SU-DHL-6 (cell line): ENCODE results near the gene IFIT3.

ENCODE experiments used
- CTCF ChIP-seq: fragments of 200-600 bp; sonication (generic); IDR thresholded peaks from one replicate; pipeline ENCODE4 v1.5.1; 2017; ENCODE audit warnings: antibody characterized with exemption, mild to moderate bottlenecking, low read length, moderate library complexity; ENCODE audit not compliant: insufficient read depth, poor library complexity, severe bottlenecking
- EZH2phosphoT487 ChIP-seq: fragments of 200-600 bp; sonication (generic), shearing (Covaris generic); conservative IDR thresholded peaks from 2 replicates; pipeline ENCODE4 v1.6.1; 2018; ENCODE audit warnings: mild to moderate bottlenecking, antibody characterized with exemption, low read length, moderate library complexity, mixed read lengths

GRCh38 chr10:89308736-89309135 is 19.1 kb upstream of the IFIT3 start:
- TF ChIP-seq CTCF = no peak
- TF ChIP-seq EZH2phosphoT487 = no peak
